CD4-positive, alpha-beta T cell treated with Interleukin-12 subunit alpha and Interleukin-12 subunit beta, for 1 hour (primary cell): ENCODE measurements around the gene HES5.
"Not testable (repeated sequence)": the region's sequence is repeated elsewhere in the genome, so short reads cannot be mapped to it uniquely, and the experiment has no call there.

Experiments used
- DNase-seq: peaks from one replicate; pipeline ENCODE4 v3.0.0-alpha.2; 2020

Gene HES5

GRCh38 chr1:2529784-2530512 lies at the start of gene HES5:
Gene HES5 (minus strand): TSS chr1:2530263. CDS start chr1:2530164, 99 bp downstream.
- peak; percentile 11 for DNase-seq

GRCh38 chr1:2578758-2579118 lies 48.7 kb upstream of the HES5 start:
- DNase-seq: peak; percentile 24

- peak; percentile 69 for DNase-seq
These were observed 47.6 kb upstream of the HES5 start for GRCh38 chr1:2577565-2578075.

GRCh38 chr1:2575801-2576663 lies 46.0 kb upstream of the HES5 start:
- DNase-seq: no peak

GRCh38 chr1:2574350-2574749 lies 44.3 kb upstream of the HES5 start:
- no peak for DNase-seq

- no peak for DNase-seq
These were observed 43.3 kb upstream of the HES5 start for GRCh38 chr1:2573250-2573920.

- no peak for DNase-seq
These were observed 41.3 kb upstream of the HES5 start for GRCh38 chr1:2571348-2571747.

- no peak for DNase-seq
These were observed 40.3 kb upstream of the HES5 start for GRCh38 chr1:2570332-2570731.

GRCh38 chr1:2569703-2570102 lies 39.6 kb upstream of the HES5 start:
- not testable (repeated sequence) for DNase-seq

GRCh38 chr1:2569060-2569459 lies 39.0 kb upstream of the HES5 start:
- DNase-seq: no peak

- not testable (repeated sequence) for DNase-seq
These were observed 38.2 kb upstream of the HES5 start for GRCh38 chr1:2568187-2568816.

GRCh38 chr1:2567083-2567679 lies 37.1 kb upstream of the HES5 start:
- DNase-seq: no peak

GRCh38 chr1:2566101-2567045 lies 36.3 kb upstream of the HES5 start:
- no peak for DNase-seq

GRCh38 chr1:2564815-2565374 lies 34.8 kb upstream of the HES5 start:
- DNase-seq: no peak

- DNase-seq: no peak
These were observed 34.1 kb upstream of the HES5 start for GRCh38 chr1:2564006-2564814.

- no peak for DNase-seq
These were observed 33.1 kb upstream of the HES5 start for GRCh38 chr1:2563205-2563604.

GRCh38 chr1:2561898-2562895 lies 32.1 kb upstream of the HES5 start:
- peak; percentile 28 for DNase-seq

- no peak for DNase-seq
These were observed 31.4 kb upstream of the HES5 start for GRCh38 chr1:2561446-2561845.
